HG03103 (cell line): Measurements from ENCODE around the gene MYO9A.
"Not testable (repeated sequence)": the region's sequence is repeated elsewhere in the genome, so short reads cannot be mapped to it uniquely, and the experiment has no call there.

Experiments used
- ATAC-seq: cut with Tn5 transposase; IDR thresholded peaks from one replicate; pipeline ENCODE4 v1.9.1; 2021; ENCODE audit warnings: low read depth; ENCODE audit not compliant: unreplicated experiment

Gene MYO9A

GRCh38 chr15:71885390-71885789 lies 232.6 kb downstream of the MYO9A start:
- ATAC-seq, result no peak

- ATAC-seq, result no peak
Measured at GRCh38 chr15:71883447-71883846, 234.5 kb downstream of the MYO9A start.

- no peak for ATAC-seq
Measured at GRCh38 chr15:71880276-71880675, 237.7 kb downstream of the MYO9A start.

- ATAC-seq, result no peak
Measured at GRCh38 chr15:71874245-71874644, 243.7 kb downstream of the MYO9A start.

GRCh38 chr15:71858232-71858631 lies 259.7 kb downstream of the MYO9A start:
- not testable (repeated sequence) for ATAC-seq

- no peak for ATAC-seq
Measured at GRCh38 chr15:71853543-71853942, 264.4 kb downstream of the MYO9A start.

- no peak for ATAC-seq
Measured at GRCh38 chr15:71844916-71845315, 273.0 kb downstream of the MYO9A start.

- ATAC-seq, result no peak
Measured at GRCh38 chr15:71841563-71841962, 276.4 kb downstream of the MYO9A start.

- ATAC-seq, result no peak
Measured at GRCh38 chr15:71830981-71831380, 287.0 kb downstream of the MYO9A start.

GRCh38 chr15:71826196-71826595 lies 291.8 kb downstream of the MYO9A start:
- ATAC-seq, result no peak

- no peak for ATAC-seq
Measured at GRCh38 chr15:71825021-71825730, 292.8 kb downstream of the MYO9A start.

GRCh38 chr15:71823801-71824200 lies 294.1 kb downstream of the MYO9A start:
- no peak for ATAC-seq

GRCh38 chr15:71822890-71823630 lies 294.9 kb downstream of the MYO9A start:
- no peak for ATAC-seq

GRCh38 chr15:71821547-71822129 lies 296.3 kb downstream of the MYO9A start:
- ATAC-seq, result no peak

- no peak for ATAC-seq
Measured at GRCh38 chr15:71820127-71820526, 297.8 kb downstream of the MYO9A start.

GRCh38 chr15:71817351-71817750 lies 300.6 kb downstream of the MYO9A start:
- no peak for ATAC-seq

- no peak for ATAC-seq
Measured at GRCh38 chr15:71815301-71815700, 302.6 kb downstream of the MYO9A start.

GRCh38 chr15:71813723-71814470 lies 304.1 kb downstream of the MYO9A start:
- no peak for ATAC-seq

GRCh38 chr15:71812966-71813722 lies 304.8 kb downstream of the MYO9A start:
- no peak for ATAC-seq
